Measurements from ENCODE around the gene SP100.

DNA sequence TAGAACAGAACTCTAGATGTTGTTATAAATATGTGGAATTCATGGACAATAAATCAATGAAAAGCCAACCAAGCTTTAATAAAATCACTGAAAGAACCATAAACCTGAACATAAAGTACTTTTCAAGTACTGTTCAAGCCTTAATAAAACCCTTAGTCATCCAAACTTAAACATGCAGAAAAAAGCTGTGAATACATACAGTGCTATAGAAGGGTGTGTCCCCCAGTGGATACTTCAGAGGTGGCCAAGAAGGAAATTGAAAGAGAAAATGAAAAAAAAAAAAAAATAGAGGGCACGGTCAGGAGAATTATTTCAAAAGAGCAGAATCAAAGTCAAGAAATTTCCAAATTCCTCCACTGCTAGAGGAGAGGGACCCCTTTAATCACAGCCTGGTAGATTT, 141.1 kb downstream of the SP100 start:
- TF ChIP-seq, protein P1, sequence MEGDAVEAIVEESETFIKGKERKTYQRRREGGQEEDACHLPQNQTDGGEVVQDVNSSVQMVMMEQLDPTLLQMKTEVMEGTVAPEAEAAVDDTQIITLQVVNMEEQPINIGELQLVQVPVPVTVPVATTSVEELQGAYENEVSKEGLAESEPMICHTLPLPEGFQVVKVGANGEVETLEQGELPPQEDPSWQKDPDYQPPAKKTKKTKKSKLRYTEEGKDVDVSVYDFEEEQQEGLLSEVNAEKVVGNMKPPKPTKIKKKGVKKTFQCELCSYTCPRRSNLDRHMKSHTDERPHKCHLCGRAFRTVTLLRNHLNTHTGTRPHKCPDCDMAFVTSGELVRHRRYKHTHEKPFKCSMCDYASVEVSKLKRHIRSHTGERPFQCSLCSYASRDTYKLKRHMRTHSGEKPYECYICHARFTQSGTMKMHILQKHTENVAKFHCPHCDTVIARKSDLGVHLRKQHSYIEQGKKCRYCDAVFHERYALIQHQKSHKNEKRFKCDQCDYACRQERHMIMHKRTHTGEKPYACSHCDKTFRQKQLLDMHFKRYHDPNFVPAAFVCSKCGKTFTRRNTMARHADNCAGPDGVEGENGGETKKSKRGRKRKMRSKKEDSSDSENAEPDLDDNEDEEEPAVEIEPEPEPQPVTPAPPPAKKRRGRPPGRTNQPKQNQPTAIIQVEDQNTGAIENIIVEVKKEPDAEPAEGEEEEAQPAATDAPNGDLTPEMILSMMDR (IDR thresholded peaks at IDR 0.05) = no peak
- no peak for TF ChIP-seq POLR2A (IDR thresholded peaks at IDR 0.05)
- no peak for TF ChIP-seq POLR2AphosphoS5 (IDR thresholded peaks at IDR 0.05; ENCODE audit: insufficient read depth in 1 of 2, low read depth in 1 of 2)

All from vagina (tissue), 2 donors.